ENCODE measurements around the gene IRX2.

Gene IRX2

DNA sequence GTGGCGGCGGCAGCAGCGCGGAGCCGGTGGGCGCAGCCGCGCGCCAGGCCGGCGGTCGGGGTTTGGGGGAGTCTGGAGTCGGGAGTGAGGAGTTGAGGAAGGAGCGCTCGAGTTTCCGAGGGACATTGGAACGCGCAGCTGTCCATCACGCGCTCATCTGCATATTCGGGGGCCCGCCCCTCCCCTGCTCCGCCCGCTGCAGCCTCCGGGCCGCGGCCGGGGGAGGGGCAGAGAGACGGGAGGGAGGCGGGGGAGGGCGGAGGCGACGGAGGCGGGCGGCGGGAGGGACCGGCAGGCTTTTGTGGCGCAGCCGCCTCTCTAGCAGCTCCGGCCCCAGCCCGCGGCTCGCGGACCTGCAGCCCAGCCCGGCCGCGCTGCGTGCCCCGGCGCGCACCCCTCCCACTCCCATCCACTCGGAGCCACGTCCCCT, at the start of gene IRX2:
Gene IRX2 (minus strand): TSS at position 86 of the 430 bp plus-strand sequence. CDS start 264 bp downstream, outside the sequence.
- H3K27ac ChIP-seq: peak within 1 kb of the TSS; percentile 73
- TF ChIP-seq ZFX (IDR thresholded peaks at IDR 0.05): no peak
- TF ChIP-seq, protein P1, sequence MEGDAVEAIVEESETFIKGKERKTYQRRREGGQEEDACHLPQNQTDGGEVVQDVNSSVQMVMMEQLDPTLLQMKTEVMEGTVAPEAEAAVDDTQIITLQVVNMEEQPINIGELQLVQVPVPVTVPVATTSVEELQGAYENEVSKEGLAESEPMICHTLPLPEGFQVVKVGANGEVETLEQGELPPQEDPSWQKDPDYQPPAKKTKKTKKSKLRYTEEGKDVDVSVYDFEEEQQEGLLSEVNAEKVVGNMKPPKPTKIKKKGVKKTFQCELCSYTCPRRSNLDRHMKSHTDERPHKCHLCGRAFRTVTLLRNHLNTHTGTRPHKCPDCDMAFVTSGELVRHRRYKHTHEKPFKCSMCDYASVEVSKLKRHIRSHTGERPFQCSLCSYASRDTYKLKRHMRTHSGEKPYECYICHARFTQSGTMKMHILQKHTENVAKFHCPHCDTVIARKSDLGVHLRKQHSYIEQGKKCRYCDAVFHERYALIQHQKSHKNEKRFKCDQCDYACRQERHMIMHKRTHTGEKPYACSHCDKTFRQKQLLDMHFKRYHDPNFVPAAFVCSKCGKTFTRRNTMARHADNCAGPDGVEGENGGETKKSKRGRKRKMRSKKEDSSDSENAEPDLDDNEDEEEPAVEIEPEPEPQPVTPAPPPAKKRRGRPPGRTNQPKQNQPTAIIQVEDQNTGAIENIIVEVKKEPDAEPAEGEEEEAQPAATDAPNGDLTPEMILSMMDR (conservative IDR thresholded peaks at IDR 0.05): no peak

GRCh38 chr5:2800035-2800434, 48.6 kb upstream of the IRX2 start:
- H3K27ac ChIP-seq: no peak overlapping the region

DNA sequence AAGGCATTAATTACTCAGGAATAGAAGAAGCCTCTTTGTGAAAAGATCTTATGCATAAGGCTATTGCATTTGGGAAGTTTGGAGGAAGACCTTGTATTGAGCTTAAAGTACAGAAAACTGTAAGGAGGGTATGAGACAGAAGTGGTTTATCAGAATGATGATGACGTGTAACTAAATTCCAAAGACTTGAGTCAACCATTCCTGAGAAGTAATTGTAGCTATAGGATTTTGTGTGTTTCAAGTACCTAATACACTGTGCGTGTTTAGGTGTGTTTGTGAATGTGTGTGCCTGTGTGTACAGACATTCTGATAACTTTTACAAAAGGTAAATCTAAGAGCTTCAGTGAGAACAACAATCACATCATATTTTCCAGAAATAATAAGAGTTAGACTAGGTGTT, 46.5 kb upstream of the IRX2 start:
- H3K27ac ChIP-seq: no peak overlapping the region
- TF ChIP-seq, protein P1 (conservative IDR thresholded peaks at IDR 0.05): no peak
- no peak for TF ChIP-seq ZFX (IDR thresholded peaks at IDR 0.05)

More at GRCh38 chr5:2800035-2800434, 48.6 kb upstream of the IRX2 start:
- TF ChIP-seq ZFX (IDR thresholded peaks at IDR 0.05): no peak
- TF ChIP-seq, protein P1 (conservative IDR thresholded peaks at IDR 0.05): no peak

DNA sequence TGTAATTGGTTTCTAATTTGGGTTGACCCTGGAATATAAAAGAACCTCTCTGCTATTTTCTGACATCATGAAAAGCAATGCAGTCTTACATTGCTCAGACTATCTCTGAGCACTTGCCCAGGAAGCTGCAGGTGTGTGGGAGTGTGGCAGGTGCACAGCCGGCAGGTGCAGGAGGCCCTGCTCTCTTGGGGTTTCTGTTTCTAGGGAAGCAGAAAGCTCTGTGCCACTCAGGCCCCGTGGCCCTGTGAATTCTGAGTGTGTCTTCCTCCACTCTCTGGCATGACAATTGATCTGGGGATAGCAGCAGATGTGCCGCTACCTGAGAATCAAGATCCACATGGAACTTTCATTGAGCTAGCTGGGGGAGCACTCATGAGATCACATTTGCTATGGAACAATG, 45.7 kb upstream of the IRX2 start:
- no peak for TF ChIP-seq ZFX (IDR thresholded peaks at IDR 0.05)
- TF ChIP-seq, protein P1 (conservative IDR thresholded peaks at IDR 0.05): no peak
- no peak overlapping the region for H3K27ac ChIP-seq

GRCh38 chr5:2783223-2783622, 31.7 kb upstream of the IRX2 start:
- TF ChIP-seq, protein P1 (conservative IDR thresholded peaks at IDR 0.05): peak; percentile 45
- no peak for TF ChIP-seq ZFX (IDR thresholded peaks at IDR 0.05)
- no peak overlapping the region for H3K27ac ChIP-seq

- TF ChIP-seq ZFX (IDR thresholded peaks at IDR 0.05): no peak
- TF ChIP-seq, protein P1 (conservative IDR thresholded peaks at IDR 0.05): no peak
- H3K27ac ChIP-seq: no peak overlapping the region
Measured at GRCh38 chr5:2782658-2783057, 31.2 kb upstream of the IRX2 start.

DNA sequence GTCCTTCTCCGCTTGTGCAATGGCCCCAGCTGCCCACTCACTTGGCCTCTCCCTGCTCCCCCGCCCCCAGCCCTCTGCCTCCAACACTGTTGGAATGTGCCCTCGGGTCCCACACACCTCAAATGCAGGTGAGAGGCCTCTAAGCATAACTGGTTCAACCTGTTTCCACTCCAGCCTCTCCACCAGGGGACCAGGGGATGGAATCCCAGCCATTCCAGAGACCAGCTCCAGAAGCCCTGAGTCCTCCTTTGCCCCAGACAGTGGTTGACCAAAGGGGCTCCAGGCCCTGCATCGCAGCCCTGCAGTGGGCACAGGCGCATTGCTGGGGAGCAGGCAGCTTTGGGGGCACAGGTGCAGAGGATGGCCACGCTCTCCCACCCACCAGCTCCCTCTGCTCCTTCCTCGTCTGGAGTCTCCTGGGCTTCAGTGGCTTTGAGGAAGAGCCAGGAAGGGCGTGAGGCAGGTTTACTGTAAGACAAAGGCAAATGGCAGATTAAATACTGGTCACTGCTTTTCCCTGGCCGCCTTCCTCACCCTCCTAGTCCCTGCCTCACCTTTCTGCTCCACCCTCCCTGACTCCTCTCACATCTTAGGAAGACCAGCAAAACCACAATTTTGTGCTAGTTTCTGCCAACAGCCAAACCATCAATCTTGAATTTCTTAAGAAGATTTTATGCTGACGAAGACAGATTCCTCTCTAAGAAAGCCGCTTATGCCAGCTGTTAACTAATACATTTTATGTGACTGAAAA, 29.1 kb upstream of the IRX2 start:
- no peak overlapping the region for H3K27ac ChIP-seq
- TF ChIP-seq, protein P1 (conservative IDR thresholded peaks at IDR 0.05): no peak
- TF ChIP-seq ZFX (IDR thresholded peaks at IDR 0.05): no peak
